Non-pigmented ciliary epithelial cell (primary cell): Measurements from ENCODE around the gene DOCK2.
"Not testable (repeated sequence)": the region's sequence is repeated elsewhere in the genome, so short reads cannot be mapped to it uniquely, and the experiment has no call there.

Source experiments
- DNase-seq: peaks from one replicate; pipeline ENCODE4 v3.0.0-alpha.2; 2010; ENCODE audit warnings: low read depth

DOCK2 gene

GRCh38 chr5:169943026-169943425 is 306.0 kb downstream of the DOCK2 start:
- no peak for DNase-seq

DNA sequence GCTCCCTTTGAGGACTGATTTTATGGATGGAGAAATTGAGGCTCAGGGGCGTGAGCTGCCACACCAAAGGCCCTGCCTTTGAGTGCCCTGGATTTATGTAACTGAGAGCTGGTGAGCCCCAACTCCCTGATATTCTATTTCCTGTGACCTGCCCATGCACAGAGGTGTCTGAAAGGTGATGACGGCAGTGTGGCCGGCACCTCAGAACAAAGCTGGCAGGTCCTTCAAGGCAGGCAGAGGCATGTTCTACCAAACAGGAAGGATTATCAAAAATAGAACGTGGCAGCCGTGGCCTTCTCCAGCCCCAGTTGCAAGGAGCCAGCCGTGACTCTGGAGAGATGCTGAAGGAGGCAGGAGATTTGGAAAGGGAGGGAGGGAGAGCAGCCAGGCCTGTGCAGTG is 307.0 kb downstream of the DOCK2 start:
- DNase-seq = no peak

DNA sequence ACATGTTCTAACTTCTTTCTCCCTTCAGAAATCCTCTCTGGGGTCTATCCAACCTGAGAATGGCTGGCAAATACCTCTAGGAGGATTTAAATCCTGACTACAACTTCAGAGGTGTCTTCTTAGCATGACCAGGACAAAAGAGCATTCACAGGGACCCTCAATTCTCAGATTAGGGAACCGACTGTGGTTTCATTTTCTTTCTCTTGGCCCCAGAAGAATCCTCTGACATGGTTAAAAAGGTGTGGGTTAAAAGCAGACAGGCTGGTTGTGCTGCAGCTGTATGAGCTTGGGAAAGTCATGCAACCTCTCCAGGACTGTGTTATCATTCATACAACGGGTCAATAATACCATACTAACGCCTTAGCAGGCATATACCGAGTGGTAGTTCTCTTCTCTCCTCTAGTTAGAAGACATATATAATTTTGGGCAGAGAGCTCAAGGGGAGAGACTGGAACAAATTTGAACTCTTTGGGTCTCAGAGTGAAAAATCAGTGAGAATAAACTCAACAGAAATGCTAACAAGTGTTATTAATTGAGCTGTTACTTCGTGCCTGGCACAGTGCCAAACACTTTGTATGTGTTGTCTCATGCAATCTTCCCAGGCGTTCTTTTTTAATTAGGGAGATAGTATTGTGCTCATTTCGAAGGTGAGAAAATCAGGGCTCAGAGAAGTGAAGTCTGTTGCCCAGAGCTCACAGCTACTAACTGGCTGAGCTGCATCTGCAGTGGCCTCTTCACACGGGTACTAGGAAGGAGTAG is 308.0 kb downstream of the DOCK2 start:
- DNase-seq = no peak

DNA sequence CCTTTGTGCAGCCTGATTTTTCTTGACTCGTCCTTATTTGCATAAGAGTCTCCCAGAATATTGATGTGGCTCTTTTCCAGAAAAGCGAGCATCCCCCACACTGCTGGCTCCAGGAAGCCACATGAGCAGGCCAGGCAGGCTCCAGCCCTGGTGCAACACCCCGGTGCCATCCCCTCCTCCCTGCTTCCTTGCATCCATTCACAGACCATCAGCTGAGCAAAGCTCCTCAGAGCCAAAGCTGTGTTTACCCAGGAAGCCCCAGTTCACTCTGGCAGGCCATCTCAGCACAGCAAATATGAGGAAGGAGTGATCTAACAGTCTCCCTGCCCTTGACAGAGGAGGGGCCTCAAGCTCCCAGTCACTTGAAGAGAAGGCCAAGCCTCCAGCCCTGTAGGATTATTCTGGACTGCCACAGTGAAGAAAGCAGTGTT is 308.8 kb downstream of the DOCK2 start:
- DNase-seq = peak; percentile 72

GRCh38 chr5:169946743-169947295 is 309.7 kb downstream of the DOCK2 start:
- no peak for DNase-seq

- DNase-seq = no peak
Measured at GRCh38 chr5:169950333-169950732, 313.3 kb downstream of the DOCK2 start.

- not testable (repeated sequence) for DNase-seq
Measured at GRCh38 chr5:169953196-169953595, 316.1 kb downstream of the DOCK2 start.

DNA sequence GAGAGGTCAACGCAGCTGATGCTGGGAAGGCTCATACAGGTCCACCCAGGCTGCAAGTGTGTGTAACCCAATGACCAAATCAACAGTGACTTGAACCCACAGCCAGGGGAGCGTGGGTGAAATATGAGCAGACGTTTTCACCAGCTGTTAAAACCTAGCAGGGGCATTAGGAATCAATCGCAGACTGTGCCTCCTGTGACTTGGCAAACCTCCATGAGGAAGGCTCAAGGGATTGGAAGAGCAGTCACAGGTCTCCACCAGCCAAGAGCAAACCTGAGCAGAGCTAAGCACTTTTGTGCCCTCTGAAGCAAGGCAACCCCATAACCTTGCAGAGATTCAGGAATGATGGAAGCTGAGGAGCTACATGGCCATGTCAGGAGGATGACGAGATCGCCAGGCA is 317.7 kb downstream of the DOCK2 start:
- no peak for DNase-seq

- DNase-seq = no peak
Measured at GRCh38 chr5:169956126-169956525, 319.1 kb downstream of the DOCK2 start.

GRCh38 chr5:169956756-169957155 is 319.7 kb downstream of the DOCK2 start:
- DNase-seq = no peak

GRCh38 chr5:169958278-169958677 is 321.2 kb downstream of the DOCK2 start:
- no peak for DNase-seq

- no peak for DNase-seq
Measured at GRCh38 chr5:169960659-169961058, 323.6 kb downstream of the DOCK2 start.

GRCh38 chr5:169964246-169964645 is 327.2 kb downstream of the DOCK2 start:
- DNase-seq = no peak

DNA sequence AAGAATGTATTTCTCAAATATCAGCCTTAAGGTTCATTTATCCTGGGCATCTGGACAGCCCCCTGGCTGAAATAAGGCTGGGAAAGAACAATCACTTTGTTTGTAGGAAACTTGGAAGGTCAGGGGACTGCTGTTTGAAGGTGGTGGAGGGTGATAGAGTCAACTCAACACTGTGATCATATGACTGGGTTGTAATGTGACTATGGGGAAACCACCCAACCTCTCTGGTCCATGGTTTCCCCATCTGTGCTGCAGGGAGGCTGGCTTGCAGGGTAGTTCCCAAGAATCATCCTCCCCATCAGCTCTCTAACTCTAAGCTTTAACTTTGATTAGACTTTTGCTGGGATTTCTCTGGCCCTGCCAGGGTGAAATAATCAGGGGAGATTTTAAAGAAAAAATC is 333.3 kb downstream of the DOCK2 start:
- no peak for DNase-seq

DNA sequence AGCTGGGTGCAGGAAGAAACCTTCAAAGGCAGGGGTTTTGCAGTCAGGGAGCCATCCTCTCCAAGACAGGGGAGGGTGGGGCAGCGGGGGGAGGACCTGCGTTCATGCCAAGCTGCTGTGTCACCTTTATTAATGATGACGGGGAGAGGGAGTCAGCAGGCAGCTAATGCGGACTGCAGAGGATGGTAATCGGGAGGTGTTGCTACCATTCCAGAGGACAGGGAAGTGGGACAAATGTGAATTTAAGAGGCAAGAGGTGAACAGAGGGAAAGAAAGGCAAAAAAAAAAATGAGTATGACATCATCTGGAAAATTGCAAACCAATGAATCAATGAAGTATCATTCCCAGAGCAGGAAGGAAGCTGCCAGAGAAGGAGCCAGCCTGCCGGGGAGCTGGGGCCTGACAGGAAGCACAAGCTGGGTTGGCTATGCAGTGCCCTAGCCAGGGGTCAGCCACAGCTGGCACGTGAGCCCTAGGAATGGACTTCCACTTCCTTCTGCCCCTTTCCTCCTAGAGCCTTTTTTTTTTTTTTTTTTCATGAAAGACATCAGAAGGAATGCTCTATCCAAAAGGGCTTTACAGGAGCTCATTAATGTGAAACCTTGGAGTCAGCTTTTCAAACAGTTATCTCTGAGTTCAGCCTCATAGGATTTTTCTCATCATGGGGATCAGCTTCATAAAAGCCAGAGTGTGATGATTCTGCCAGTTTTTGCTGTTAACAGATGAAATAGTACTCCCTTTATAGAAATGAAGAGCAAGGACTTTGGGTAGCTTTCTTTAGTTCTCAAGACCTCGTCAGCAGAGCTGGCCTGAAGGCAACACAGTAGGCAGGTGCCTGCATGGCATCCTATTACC is 334.1 kb downstream of the DOCK2 start:
- peak; percentile 49 for DNase-seq

GRCh38 chr5:169971780-169972179 is 334.7 kb downstream of the DOCK2 start:
- DNase-seq = no peak

- DNase-seq = no peak
Measured at GRCh38 chr5:169973056-169973455, 336.0 kb downstream of the DOCK2 start.

- no peak for DNase-seq
Measured at GRCh38 chr5:169974121-169974770, 337.2 kb downstream of the DOCK2 start.

DNA sequence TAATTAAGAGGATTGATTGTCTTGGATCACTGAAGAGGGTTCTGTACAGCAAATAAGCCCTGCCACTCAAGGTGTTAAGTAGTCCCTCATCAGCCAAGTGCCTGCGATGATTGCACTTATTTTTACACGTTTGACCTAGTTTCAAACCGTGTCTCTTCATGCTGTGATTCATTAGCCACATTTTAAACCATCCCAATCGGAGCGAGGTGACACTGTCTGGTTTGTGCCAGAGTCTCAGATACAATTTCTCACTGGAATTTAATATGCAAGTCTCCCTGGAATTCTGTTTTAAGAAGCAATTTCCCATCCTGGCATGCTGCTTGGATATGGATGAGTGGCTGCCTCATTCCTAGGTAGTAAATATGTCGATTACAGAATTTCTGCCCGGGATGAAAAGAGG is 341.6 kb downstream of the DOCK2 start:
- DNase-seq = no peak

DNA sequence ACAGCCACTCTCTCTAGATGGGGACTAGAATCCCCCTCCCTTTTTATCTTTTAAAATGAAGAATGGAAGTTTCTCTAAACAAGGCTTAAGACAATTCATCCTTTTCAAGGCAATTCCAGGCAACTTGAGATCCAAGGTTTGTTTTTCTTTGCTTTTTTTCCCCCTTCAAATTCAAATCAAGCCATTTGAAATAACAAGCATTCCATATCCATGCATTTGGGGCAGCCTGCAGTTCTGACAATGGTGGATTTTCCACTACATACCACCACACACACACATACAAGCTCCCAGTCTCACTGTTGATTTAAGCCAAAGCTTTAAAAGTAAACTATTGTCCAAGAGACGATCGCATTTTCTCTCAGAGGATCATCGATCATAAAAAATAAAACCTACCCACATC is 342.8 kb downstream of the DOCK2 start:
- DNase-seq = no peak

DNA sequence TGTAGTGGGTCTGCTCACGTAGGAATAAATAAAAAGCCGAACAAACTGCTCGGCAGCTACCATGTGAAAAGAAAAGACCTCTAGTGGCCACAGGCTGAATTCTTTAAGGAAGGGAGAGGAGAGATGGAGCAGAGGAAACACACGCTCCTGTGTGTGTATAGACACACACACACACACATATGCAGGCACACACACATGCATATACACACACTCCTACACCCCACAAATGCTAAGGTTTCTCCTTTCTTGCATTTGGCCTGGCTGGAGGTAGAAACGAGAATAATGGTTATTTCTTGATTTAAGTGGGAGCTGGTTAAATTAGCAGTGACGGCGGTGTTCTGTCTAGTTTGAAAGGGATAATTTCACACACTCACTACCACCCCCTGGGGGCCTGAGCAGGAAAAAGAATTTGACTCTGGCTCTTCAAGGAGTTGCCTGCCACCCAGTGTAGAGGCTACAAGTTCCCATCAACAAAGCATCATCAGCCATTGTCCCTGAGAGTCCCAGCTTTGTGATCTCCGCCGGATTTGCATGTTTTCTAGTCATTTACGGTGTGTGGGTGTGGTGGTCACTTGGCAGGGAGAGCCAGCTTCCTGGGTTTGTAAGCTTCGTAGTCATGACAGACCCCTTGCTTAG is 343.5 kb downstream of the DOCK2 start, which contains the start of gene INSYN2B:
TSS of gene INSYN2B (minus strand) at position 78 of the 636 bp plus-strand sequence. CDS start 96,597 bp downstream, outside the sequence.
- DNase-seq = peak; percentile 72

DNA sequence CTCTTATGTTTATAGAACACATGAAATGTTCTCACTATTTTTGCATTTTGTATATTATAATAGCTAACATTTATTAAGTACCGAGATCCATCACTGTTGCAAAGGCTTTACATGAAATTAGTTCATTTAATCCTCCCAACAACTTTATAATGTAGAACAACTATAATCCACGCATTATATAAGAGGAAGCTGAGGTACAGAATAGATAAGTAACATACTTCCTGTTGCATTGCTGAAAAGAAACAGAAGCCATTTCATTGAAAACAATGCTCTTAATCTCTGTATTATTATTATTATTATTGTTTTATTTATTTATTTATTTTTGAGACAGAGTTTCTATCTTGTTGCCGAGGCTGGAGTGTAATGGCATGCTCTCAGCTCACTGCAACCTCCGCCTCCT is 351.1 kb downstream of the DOCK2 start:
- no peak for DNase-seq
